ENCODE results near the gene HYDIN.

HYDIN gene

DNA sequence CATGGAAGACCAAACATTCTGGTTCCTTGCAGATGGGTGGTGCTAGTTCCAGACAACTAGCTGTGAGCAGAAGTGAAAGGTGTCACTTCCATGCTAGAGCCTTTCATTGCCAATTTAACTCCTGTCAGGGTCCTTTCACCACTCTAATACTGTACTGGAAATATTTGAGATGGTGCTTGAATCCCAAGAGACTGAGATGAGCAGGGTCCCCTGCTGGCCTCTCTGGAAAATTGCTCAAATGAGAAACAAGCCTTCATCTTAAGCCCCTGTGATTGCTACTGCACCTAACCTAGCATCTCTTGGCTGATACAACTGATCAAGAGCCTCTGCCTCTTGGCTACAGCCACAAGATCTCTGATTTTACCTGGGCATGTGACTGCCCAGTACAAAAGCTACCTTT lies 422.2 kb downstream of the HYDIN start:
- TF ChIP-seq ZFX (IDR thresholded peaks at IDR 0.05), result no peak
- TF ChIP-seq, protein P1, sequence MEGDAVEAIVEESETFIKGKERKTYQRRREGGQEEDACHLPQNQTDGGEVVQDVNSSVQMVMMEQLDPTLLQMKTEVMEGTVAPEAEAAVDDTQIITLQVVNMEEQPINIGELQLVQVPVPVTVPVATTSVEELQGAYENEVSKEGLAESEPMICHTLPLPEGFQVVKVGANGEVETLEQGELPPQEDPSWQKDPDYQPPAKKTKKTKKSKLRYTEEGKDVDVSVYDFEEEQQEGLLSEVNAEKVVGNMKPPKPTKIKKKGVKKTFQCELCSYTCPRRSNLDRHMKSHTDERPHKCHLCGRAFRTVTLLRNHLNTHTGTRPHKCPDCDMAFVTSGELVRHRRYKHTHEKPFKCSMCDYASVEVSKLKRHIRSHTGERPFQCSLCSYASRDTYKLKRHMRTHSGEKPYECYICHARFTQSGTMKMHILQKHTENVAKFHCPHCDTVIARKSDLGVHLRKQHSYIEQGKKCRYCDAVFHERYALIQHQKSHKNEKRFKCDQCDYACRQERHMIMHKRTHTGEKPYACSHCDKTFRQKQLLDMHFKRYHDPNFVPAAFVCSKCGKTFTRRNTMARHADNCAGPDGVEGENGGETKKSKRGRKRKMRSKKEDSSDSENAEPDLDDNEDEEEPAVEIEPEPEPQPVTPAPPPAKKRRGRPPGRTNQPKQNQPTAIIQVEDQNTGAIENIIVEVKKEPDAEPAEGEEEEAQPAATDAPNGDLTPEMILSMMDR (conservative IDR thresholded peaks at IDR 0.05), result peak; percentile 26
- H3K27ac ChIP-seq, result no peak overlapping the region

DNA sequence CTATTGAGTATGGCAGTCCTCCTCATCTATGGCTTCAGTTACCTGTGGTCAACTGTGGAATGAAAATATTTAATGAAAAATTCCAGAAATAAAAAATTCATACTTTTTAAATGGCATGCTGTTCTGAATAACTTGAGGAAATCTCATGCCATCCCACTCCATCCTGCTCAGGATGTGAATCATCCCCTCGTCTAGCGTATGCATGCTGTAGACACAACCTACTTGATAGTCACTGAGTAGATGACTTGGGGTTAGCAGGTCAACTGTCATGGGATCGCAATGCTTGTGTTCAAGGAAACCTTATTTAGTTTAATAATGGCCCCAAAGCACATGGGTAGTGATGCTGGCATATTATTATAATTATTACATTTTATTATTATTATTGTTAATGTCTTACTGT lies 424.7 kb downstream of the HYDIN start:
- no peak for TF ChIP-seq ZFX (IDR thresholded peaks at IDR 0.05)
- TF ChIP-seq, protein P1 (conservative IDR thresholded peaks at IDR 0.05), result no peak
- H3K27ac ChIP-seq, result no peak overlapping the region

DNA sequence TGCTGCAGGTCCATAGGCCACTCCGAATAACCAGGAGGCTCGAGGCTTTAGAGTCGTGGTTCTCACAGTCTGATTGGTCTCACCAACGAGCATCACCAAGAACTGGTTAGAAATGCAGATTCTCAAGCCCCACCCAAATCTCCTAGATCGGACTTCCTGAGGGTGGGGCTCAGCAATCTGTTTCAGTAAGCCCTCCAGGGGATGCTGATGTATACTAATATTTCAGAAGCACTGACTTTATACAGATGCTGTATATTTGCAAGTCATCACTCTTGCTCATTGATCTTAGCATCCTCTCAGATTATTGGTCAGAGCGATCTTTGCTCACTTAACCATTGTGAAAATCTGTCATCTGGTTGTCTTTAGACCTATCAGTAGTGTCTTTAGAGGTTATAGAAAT lies 425.1 kb downstream of the HYDIN start:
- no peak overlapping the region for H3K27ac ChIP-seq
- no peak for TF ChIP-seq ZFX (IDR thresholded peaks at IDR 0.05)
- TF ChIP-seq, protein P1 (conservative IDR thresholded peaks at IDR 0.05), result no peak

DNA sequence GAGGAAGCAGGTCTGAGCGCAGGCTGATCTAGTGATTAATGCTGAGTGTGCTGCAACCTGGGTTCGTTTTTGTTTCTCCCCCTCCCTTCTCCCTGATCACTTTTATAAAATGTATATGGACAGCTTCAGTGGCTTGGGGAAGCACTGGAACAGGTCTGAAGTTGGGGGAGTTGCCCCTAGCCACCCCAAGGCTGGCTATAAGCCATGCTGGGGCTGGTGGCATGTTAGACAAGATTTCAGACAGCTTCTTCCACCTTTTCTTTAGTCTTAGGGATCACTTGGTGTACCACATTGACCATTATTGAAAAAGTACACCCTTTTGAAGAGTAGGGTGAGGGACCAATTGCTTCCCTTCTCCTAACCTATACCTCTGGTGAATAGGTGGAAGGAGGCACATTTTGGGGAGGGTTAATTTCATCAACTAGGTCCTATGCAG lies 425.8 kb downstream of the HYDIN start:
- TF ChIP-seq ZFX (IDR thresholded peaks at IDR 0.05), result no peak
- TF ChIP-seq, protein P1 (conservative IDR thresholded peaks at IDR 0.05), result no peak
- H3K27ac ChIP-seq, result no peak overlapping the region

DNA sequence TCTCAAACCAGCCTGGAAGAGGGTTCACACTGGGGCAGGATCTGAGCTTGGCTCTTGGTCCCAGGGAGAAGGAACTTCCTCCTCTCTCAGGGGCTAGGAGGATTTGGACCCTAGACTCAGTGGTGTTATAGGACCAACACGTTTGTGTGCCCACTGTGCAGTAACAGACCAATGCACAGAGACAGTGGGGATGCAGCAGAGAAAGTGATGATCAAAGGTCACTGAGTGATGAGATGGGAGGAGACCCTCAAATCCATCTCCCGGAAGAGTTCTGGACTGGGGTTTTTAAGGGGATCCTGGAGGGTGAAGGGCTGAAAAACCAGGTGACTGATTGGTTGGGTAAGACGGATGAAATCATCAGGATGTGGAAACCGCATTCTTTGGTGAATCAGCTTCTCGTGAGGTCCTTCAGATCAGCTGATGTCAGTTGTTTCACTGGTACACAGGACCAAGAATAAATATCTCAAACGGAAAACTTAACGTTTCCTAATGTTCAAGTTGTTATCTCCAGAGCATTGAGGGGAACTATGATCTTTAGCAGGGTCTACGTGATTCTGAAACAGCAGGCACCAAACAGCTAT lies 426.3 kb downstream of the HYDIN start:
- no peak overlapping the region for H3K27ac ChIP-seq
- TF ChIP-seq, protein P1 (conservative IDR thresholded peaks at IDR 0.05), result no peak
- no peak for TF ChIP-seq ZFX (IDR thresholded peaks at IDR 0.05)

DNA sequence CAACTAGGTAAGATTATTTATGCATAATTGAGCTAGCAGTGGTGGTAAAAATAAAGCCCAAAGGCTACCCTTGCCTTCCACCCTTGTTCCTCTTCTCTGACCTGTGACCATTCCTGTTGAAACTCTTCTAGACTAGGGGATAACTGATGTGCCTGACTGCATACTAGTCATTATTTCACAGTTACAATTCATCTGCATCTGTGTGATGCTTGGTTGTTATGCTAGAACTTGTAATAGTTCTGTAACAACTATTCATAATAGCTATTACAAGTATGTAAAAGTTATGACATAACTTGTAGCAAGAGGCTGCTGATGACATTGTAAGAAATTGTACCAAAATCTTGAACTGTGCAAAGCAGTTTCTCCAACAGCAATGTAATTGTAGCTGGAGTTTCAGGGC lies 427.2 kb downstream of the HYDIN start:
- no peak for TF ChIP-seq ZFX (IDR thresholded peaks at IDR 0.05)
- TF ChIP-seq, protein P1 (conservative IDR thresholded peaks at IDR 0.05), result no peak
- H3K27ac ChIP-seq, result no peak overlapping the region

DNA sequence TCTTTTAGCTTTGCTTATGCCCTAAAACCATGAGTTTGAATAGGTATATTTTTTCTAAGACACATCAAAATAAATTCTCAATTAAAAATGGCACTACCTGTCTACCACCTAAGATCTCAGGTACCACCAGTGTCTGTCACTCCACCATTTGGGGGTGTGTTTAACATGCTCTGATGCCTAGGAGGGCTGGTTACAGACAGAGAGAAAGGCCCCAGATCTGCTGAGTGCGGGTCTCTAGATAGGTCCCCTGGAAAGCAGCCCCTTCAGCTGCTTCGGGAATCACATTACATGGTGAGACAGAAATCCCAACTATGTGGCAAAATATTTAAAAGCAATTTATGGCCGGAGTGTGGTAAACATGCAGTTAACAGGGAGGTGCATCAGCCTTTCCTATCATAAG lies 428.9 kb downstream of the HYDIN start:
- no peak overlapping the region for H3K27ac ChIP-seq
- no peak for TF ChIP-seq ZFX (IDR thresholded peaks at IDR 0.05)
- TF ChIP-seq, protein P1 (conservative IDR thresholded peaks at IDR 0.05), result no peak
